Gastroesophageal sphincter (tissue), 3 donors: ENCODE results near the gene MYO18B.

ENCODE experiments used
- CTCF ChIP-seq, 4 experiments: fragments of 200-600 bp in 2 of 4; fragments of 450-650 bp in 2 of 4; sonication (generic) in 1 of 4; IDR thresholded peaks; one replicate each; pipeline ENCODE4 v1.5.1; 2017 to 2019; ENCODE audit warnings: antibody characterized with exemption in 4 of 4, mild to moderate bottlenecking in 2 of 4, moderate library complexity in 2 of 4
- EP300 ChIP-seq: sonication (generic); formaldehyde crosslinking; IDR thresholded peaks from one replicate; pipeline ENCODE4 v1.6.1; 2017; ENCODE audit warnings: antibody characterized with exemption, mild to moderate bottlenecking
- POLR2A ChIP-seq, 2 donors: fragments of 450-650 bp; IDR thresholded peaks; one replicate each; pipeline ENCODE4 v1.6.1; 2017; ENCODE audit warnings: antibody characterized with exemption in 2 of 2, mild to moderate bottlenecking in 2 of 2, moderate library complexity in 1 of 2
- POLR2AphosphoS5 ChIP-seq: sonication (generic); formaldehyde crosslinking; IDR thresholded peaks from one replicate; pipeline ENCODE4 v1.6.1; 2017; ENCODE audit warnings: antibody characterized with exemption

GRCh38 chr22:25777411-25777810 lies 35.4 kb downstream of the MYO18B start:
- TF ChIP-seq CTCF (IDR thresholded peaks at IDR 0.05): no peak
- TF ChIP-seq POLR2A (IDR thresholded peaks at IDR 0.05): no peak
- no peak for TF ChIP-seq POLR2AphosphoS5
- no peak for TF ChIP-seq EP300
